Lower leg skin (tissue), 3 donors: ENCODE results near the gene KRT10.

ENCODE experiments used
- CTCF ChIP-seq, 3 donors: fragments of 450-650 bp; IDR thresholded peaks; one replicate each; pipeline ENCODE4 v1.5.1; 2016; ENCODE audit warnings: antibody characterized with exemption in 3 of 3, mild to moderate bottlenecking in 3 of 3, moderate library complexity in 2 of 3
- POLR2A ChIP-seq, 2 donors: fragments of 450-650 bp; IDR thresholded peaks; one replicate each; pipeline ENCODE4 v1.6.1; 2016 to 2017; ENCODE audit warnings: antibody characterized with exemption in 2 of 2, mild to moderate bottlenecking in 1 of 2, moderate library complexity in 1 of 2

GRCh38 chr17:40844671-40845107, 22.3 kb upstream of the KRT10 start:
- TF ChIP-seq CTCF (IDR thresholded peaks at IDR 0.05) = no peak
- no peak for TF ChIP-seq POLR2A (IDR thresholded peaks at IDR 0.05)
